HL-60 (cell line): ENCODE data around the gene LRRC37A.
"Not testable (repeated sequence)": the region's sequence is repeated elsewhere in the genome, so short reads cannot be mapped to it uniquely, and the experiment has no call there.

Source experiments
- POLR2AphosphoS5 ChIP-seq: IDR thresholded peaks from 2 replicates; pipeline ENCODE4 v1.6.1; 2012; ENCODE audit warnings: low read depth
- TF ChIP-seq, protein P1 (sequence below): IDR thresholded peaks from one replicate; pipeline ENCODE4 v1.5.1; 2011; ENCODE audit warnings: low read length, control low read depth, inconsistent platforms; ENCODE audit not compliant: insufficient read depth
- TF ChIP-seq, protein P2 (sequence below): IDR thresholded peaks from 2 replicates; pipeline ENCODE4 v1.6.1; 2012; ENCODE audit warnings: low read depth; ENCODE audit not compliant: insufficient replicate concordance

DNA sequence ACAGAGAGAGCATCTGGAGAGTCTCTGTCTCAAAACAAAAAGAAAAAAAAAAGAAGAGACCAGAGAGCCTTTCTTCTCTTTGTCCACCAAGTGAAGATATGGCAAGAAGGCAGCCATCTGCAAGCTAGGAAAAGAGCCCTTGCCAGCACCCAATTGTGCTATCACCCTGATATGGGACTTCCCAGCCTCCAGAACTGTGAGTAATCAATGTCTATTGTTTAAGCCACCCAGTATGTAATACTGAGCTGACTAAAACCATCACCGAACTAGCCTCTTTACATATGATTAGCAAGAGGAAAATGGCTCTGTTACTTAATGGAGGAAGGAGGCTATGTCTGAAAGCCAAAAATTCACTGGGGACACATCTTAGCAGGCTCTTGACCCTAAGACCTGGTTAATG, 38.6 kb upstream of the LRRC37A start:
- TF ChIP-seq, protein P1, sequence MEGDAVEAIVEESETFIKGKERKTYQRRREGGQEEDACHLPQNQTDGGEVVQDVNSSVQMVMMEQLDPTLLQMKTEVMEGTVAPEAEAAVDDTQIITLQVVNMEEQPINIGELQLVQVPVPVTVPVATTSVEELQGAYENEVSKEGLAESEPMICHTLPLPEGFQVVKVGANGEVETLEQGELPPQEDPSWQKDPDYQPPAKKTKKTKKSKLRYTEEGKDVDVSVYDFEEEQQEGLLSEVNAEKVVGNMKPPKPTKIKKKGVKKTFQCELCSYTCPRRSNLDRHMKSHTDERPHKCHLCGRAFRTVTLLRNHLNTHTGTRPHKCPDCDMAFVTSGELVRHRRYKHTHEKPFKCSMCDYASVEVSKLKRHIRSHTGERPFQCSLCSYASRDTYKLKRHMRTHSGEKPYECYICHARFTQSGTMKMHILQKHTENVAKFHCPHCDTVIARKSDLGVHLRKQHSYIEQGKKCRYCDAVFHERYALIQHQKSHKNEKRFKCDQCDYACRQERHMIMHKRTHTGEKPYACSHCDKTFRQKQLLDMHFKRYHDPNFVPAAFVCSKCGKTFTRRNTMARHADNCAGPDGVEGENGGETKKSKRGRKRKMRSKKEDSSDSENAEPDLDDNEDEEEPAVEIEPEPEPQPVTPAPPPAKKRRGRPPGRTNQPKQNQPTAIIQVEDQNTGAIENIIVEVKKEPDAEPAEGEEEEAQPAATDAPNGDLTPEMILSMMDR: not testable (repeated sequence)
- not testable (repeated sequence) for TF ChIP-seq POLR2AphosphoS5
- TF ChIP-seq, protein P2, sequence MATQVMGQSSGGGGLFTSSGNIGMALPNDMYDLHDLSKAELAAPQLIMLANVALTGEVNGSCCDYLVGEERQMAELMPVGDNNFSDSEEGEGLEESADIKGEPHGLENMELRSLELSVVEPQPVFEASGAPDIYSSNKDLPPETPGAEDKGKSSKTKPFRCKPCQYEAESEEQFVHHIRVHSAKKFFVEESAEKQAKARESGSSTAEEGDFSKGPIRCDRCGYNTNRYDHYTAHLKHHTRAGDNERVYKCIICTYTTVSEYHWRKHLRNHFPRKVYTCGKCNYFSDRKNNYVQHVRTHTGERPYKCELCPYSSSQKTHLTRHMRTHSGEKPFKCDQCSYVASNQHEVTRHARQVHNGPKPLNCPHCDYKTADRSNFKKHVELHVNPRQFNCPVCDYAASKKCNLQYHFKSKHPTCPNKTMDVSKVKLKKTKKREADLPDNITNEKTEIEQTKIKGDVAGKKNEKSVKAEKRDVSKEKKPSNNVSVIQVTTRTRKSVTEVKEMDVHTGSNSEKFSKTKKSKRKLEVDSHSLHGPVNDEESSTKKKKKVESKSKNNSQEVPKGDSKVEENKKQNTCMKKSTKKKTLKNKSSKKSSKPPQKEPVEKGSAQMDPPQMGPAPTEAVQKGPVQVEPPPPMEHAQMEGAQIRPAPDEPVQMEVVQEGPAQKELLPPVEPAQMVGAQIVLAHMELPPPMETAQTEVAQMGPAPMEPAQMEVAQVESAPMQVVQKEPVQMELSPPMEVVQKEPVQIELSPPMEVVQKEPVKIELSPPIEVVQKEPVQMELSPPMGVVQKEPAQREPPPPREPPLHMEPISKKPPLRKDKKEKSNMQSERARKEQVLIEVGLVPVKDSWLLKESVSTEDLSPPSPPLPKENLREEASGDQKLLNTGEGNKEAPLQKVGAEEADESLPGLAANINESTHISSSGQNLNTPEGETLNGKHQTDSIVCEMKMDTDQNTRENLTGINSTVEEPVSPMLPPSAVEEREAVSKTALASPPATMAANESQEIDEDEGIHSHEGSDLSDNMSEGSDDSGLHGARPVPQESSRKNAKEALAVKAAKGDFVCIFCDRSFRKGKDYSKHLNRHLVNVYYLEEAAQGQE: not testable (repeated sequence)
